Gastrocnemius medialis (tissue), 4 donors: Measurements from ENCODE around the gene UPF1.

ENCODE experiments used
- CTCF ChIP-seq, 5 experiments: fragments of 450-650 bp in 3 of 5; fragments of 200-600 bp in 2 of 5; sonication (generic) in 2 of 5; IDR thresholded peaks in 4 of 5; conservative IDR thresholded peaks in 1 of 5; 1 replicate in 4 of 5; 2 replicates in 1 of 5; pipeline ENCODE4 v1.5.1; 2016 to 2019; ENCODE audit warnings: antibody characterized with exemption in 5 of 5, mild to moderate bottlenecking in 3 of 5, moderate library complexity in 3 of 5
- POLR2A ChIP-seq, 2 donors: fragments of 450-650 bp; IDR thresholded peaks; one replicate each; pipeline ENCODE4 v1.6.1; 2017; ENCODE audit warnings: antibody characterized with exemption in 2 of 2, mild to moderate bottlenecking in 2 of 2, moderate library complexity in 2 of 2

- TF ChIP-seq CTCF (IDR thresholded peaks at IDR 0.05 in 4 of 5, conservative IDR thresholded peaks at IDR 0.05 in 1 of 5) (no peak), POLR2A (IDR thresholded peaks at IDR 0.05) (no peak)
Observed at GRCh38 chr19:18861235-18861634, 29.5 kb downstream of the UPF1 start.
